CD4-positive, alpha-beta T cell treated with Interleukin-21 for 1 hour (primary cell): ENCODE results near the gene AP4E1.
"Not testable (repeated sequence)": the region's sequence is repeated elsewhere in the genome, so short reads cannot be mapped to it uniquely, and the experiment has no call there.

ENCODE experiments used
- DNase-seq: peaks from one replicate; pipeline ENCODE4 v3.0.0-alpha.2; 2020

Gene AP4E1

DNA sequence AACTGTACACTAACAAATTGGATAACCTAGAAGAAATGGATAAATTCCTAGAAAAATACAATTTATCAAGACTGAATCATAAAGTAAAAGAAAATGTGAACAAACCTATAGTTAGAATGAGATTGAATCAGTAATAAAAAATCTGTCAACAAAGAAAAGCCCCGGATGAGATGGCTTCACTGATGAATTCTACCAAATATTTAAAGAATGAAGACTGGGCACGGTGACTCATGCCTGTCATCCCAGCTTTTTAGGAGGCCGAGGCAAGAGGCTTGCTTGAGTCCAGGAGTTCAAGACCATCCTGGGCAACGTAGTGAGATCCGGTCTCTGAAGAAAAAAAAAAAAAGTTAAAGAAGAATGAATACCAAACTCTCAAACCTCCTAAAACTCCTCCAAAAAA, 17.7 kb upstream of the AP4E1 start:
- DNase-seq, result no peak

DNA sequence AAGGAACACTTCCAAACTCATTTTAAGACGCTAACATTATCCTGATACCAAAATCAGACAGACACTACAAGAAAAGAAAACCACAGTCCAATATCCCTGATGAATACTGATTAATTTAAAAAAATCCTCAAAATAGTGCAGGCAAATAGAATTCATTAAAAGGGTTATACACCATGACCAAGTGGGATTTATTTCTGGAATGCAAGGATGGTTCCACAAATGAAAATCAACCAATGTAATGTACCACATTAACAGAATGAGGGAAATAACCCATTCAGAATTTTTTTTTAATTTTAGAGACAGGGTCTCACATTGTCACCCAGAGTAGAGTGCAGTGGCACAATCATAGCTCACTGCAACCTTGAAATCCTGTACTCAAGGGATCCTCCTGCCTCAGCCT, 17.3 kb upstream of the AP4E1 start:
- DNase-seq, result no peak

DNA sequence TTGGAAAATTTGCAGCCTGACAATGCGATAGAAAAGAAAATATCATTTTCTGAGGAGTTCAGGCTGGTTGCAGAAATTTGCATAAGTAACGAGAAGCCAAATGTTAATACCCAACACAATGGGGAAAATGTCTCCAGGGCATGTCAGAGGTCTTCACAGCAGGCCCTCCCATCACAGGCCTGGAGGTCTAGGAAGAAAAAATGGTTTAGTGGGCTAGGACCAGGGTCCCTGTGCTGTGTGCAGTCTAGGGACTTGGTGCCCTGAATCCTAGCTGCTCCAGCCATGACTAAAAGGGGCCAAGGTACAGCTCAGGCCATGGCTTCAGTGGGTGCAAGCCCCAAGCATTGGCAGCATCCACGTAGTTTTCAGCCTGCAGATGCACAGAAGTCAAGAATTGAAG, 14.5 kb upstream of the AP4E1 start:
- DNase-seq, result no peak

DNA sequence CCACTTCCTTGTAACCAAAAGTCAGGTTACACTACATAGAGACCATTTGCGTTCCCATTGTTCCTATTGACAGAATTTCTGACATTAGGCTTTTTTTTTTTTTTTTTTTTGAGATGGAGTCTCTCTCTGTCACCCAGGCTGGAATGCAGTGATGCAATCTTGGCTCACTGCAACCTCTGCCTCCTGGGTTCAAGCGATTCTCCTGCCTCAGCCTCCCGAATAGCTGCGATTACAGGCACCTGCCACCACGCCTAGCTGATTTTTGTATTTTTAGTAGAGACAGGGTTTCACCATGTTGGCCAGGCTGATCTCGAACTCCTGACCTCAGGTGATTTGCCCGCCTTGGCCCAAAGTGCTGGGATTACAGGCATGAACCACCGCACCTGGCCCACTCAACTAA, 7.1 kb upstream of the AP4E1 start:
- DNase-seq, result not testable (repeated sequence)

DNA sequence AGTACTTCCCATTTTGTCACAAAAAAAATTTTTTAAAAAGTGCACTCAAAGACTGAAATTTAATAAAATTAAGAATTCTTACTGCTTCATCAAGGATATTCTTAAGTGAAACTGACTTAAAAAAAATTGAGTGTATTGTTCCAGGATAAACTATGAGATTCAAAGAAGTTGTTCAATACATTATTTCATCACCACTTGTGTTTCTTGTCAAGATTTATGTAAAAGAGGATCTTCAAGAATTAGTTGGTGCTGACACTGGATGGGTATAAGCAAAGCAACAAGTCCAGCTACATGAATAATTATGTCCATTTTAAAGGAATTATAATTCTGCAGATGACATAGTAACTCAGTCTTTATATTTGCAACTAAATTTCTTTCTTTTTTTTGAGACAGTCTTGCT, 4.3 kb upstream of the AP4E1 start:
- no peak for DNase-seq

DNA sequence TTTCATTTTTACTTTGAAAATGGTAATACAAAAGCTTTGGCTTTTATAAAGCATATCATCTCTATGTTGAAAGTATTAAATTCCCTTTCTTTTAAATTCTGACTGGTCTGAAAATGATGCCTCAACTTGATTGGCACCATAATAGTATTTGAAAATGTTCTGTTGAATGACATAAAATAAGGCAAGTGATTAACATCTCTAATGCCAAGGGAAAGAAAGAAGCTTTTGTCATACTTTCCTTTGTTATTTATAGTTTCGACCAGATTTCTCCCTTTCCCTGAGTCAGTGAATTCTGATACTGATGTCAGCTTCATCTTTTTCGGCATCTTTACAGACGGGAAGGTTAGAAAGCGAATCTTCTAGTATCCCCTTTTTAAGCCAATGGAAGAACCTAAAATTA, 3.4 kb upstream of the AP4E1 start:
- DNase-seq, result no peak

DNA sequence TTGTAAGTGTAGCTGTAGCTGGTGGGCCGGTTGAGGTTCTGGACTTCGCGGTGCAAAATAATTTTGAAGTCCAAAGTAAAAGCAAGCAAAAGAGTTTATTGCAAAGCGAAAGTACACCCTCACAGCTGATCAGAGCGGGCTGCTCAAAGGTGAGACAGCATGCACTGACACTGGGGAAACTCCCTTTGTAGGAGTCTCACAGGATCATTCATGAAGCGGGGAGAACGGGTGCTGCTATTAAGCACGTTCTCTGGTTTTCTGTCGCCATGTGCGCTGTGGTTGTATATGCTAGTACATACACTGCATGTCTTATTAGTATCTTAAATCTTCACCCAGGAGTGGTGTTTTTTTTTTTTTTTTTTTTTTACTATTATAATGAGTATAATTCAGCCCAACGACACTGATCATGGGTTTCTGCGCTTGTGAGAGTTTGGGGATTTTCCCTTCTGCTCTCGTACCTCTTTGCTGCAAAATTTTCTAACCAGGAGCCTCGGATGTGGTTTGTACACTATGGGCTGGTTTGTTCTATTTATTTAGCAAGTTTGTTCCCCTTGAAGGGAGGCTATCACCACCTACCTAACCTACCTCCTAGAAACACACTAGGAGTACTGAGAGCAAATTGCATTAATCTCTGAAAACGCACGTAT, 1.4 kb upstream of the AP4E1 start:
- DNase-seq, result peak; percentile 89

DNA sequence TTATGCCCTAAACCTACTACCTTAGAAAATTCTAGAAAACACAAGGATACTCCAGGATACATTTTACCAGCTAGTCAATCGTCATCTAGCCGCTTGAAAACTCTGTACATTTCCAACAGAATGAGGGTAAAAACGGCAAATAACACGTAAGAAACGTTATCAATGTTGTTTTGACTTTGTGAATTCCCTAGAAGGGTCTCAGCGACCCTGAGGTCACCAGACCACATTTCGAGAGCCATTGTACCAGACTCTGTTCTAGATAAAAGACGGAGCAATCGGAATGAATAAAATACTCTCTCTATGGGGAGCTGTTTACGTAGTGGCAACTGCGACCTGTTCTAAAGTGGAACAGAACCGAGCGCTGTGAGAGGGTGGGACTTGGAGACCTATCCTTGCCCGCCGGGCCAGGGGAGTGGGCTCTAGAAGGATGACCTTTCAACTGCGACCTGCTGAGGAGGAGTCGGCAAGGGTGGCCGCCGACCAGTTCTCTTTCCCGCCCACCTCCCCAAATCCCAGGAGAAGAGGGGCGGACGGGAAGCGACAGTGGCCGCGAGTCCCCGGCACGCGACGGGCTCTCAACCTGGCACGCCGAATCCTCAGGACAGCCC, 778 bp upstream of the AP4E1 start:
- peak; percentile 59 for DNase-seq

DNA sequence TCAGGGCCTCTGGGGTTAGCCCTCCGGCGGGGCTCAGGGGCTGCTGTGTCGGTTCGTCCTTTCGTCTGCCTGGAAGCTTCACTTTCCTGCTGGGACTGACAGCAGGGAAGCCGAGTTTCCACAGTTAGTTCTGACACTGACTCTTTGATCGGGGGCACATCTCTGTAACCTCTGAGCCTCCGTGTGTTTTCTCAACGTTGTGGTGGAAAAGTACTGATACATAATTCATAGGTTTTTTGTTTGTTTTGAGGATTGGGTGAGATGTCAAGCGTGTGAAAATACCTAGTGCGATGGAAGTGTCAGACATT, 481 bp downstream of the AP4E1 start:
- DNase-seq, result no peak

DNA sequence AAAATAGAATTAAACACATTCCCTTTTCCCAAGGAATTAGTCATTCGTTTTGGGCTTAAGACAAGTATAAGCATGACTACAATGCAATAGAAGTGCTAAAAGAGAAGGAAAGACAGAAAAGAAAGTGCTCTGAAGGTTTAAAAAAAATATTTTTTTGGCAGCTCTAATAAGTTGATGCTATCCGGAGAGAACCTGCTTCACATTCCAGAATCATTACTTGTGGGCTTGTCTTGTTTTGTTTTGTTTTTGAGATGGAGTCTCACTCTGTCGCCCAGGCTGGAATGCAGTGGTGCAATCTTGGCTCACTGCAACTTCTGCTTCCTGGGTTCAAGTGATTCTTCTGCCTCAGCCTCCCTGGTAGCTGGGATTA, 1.9 kb downstream of the AP4E1 start:
- DNase-seq, result not testable (repeated sequence)

DNA sequence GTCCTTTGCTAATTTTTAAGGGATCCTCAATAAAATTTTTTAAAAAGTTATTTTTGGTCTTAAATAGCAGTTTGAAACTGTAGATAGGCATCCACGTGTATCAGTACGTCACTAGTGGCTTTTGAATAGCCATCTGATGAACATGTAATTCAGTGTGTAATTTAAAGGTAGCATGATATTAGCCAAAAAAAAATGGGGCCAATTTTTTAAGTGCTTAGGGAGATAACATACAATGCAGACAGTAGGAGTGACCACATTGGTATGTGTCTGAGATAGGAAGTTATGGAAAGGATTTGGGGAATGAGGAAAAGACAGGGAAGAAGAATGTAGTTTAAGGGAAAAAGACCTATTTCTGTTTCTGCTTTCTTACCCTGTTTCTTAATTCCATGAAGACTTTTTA, 2.5 kb downstream of the AP4E1 start:
- DNase-seq, result no peak

DNA sequence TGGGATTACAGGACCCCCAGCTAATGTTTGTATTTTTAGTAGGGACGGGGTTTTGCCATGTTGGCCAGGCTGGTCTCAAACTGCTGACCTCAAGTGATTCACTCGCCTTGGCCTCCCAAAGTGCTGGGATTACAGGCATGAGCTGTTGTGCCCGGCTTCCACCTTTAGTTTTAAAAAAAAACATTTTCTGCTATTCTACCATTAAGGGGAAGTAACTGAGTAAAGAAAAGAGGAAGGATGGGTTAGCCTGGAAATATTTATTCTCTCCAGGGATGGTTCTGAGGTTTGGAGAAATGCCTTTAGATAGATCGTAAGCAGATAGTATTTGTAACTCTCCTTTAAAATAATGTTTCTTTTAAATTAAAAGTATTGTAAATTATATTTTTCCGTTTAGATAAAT, 3.1 kb downstream of the AP4E1 start:
- no peak for DNase-seq

DNA sequence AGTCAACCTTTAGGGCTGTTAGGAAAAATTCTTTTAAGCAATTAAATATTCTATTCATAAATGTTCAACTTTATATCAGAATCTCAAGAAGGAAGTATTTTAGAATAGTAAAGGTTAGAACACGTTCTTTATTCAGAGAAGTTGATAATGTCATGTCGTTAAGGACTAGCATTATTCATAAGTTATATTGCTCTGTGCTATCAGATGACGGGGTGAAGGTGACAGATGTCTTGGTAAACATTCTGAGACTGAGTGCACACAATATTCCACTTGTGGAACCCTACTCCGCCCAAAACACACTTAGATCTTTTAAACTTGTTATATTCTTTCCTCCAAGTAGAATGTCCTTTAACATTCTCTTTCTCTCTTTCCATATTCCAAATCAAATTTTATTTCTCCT, 7.9 kb downstream of the AP4E1 start:
- DNase-seq, result no peak

DNA sequence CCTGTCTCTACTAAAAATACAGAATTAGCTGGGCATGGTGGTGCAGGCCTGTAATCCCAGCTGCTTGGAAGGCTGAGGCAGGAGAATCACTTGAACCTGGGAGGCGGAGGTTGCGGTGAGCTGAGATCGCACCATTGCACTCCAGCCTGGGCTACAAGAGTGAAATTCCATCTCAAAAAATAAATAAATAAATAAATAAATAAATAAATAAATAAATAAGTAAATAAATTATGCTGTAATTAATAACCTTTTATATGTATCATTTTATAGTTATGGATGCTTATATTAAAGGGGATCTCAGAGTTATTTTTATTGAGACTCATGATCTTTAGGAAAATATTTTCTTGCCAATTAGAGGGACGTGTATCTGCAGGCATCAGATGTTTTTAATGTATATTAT, 10.9 kb downstream of the AP4E1 start:
- DNase-seq, result not testable (repeated sequence)

DNA sequence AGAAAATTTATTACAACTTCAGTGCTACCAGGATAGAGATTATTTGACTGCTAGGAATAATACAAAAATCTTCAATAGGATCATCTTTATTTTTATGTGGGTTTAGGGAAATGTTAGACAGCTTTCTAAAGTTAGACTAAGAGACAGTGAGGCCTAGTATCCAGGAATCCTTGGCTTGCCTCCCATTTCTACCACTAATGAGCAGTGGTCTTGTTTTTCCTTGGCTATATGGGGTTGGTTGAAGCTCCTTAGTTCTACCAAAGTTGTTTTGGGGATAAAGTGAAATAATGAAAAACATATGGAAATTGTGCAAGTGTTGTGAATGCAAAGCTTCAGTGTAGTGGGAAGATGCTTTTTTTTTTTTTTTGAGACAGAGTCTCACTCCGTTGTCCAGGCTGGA, 16.8 kb downstream of the AP4E1 start:
- DNase-seq, result no peak

DNA sequence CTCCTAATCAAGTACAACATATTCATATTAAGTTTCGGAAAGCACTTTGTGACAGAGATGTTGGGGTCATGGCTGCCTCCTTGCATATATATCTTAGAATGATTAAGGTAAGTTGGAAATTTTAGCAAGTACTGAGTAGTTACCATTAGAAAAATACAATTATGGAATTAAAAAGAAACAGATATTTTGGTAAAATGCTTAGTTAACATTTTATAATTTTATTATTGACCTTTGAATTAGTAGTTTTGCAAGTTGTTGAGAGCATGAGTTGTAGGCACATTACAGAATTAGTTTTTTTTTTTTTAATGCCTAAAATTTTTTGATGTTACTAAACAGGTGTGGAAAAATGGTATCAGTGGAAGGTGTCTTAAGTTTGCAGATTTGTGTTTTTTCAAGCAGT, 20.6 kb downstream of the AP4E1 start:
- no peak for DNase-seq

DNA sequence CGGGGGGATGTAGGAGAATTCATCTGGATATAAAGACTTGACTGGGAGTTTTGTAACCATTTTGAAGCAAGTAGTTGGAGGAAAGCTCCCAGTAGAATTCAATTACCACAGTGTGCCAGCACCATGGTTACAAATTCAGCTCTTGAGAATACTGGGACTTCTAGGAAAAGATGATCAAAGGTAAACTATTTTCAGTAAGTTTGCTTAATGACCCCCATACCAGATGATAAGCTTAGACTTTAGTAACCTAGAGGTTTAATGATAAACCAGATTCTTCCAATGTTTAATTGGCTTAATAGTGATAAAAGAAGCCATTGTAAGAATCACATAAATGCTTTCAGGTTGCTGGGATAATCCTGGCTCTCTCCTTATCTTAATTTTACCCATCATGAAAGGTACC, 22.3 kb downstream of the AP4E1 start:
- DNase-seq, result no peak

DNA sequence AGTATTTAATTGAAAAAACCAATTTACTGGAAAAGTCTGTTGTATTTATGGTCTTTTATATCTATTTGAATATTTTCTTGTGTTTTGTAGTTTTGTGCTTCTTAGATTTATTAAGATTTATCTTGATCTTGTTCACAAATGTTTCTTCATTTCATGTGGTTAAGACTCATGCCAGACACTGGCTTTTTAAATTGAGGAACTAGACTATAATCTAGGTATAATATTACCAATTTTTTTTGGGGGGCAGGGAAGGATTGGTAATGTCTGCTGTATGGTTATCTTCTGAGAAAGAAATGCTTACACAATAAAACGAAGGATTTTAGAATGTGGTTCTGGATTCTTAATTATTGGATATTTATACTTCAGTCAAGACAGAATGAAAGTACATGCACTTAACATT, 24.9 kb downstream of the AP4E1 start:
- DNase-seq, result no peak

DNA sequence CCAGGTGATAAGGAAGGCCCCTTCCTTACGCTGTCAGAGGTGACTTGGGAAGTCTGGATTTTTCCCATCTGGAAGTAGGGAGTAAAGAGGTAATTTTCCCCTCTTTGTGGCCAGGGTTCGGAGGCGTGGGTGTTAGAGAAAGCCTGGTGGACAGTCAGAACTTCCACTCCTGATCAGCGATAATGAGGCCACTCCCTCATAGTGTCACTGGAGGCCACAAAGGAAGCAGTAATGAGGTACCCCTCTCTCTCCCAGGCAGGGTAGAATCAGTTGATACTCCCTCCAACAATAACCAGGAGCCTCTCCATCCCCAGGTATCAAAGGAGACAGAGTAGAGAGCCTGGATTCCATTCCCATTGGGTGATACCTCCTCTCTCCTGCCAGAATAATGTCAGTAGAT, 30.0 kb downstream of the AP4E1 start:
- no peak for DNase-seq

DNA sequence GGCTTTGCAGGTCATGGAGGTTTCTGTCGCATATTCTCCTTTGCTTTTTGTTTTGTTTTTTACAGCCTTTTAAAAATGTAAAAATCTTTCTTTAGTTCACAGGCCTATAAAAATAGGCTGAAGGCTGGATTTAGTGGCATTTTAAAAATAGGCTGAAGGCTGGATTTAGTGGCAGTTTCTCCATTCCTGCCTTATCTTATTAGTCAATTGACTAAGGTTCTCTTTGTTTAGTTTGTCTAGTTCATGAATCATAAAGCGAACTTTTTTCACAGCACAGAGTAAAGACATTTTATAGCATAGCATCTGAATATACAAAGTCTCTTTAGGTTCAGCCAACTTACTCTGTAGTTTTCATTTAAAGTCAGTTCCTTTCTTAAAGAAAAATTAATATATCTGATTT, 31.4 kb downstream of the AP4E1 start:
- no peak for DNase-seq

DNA sequence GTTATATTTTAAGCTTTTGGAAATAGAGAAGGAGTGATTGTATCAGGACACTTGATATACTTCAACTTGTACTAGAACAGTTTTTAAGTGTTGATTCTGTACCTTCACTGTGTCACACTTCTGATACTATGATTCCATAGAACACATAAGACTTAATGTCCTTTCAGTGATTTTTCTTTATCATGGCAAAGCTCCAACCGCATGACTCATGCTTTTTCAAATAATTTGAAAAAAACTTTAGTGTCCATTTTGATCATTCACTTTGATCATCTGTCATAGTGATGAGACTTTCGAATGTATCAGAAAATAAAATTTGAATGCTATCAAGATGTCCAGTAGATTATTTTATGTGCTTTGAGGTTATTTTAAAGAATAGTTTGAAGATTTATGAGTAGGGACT, 32.0 kb downstream of the AP4E1 start:
- no peak for DNase-seq

DNA sequence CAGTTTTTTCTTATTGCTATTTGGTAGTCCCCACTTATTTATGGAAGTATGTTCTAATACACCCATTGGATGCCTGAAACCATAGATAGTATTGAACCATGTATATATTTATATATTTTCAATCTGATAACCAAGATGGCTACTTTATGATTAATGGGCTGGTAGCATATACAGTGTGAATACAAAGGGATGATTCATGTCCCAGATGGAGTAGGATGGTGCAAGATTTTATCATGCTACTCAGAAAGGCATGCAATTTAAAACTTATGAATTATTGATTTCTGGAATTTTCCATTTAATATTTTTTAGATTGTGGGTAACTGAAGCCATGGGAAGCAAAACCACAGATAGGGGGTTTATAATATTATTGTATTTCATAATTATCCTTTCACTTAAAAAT, 35.2 kb downstream of the AP4E1 start:
- no peak for DNase-seq

DNA sequence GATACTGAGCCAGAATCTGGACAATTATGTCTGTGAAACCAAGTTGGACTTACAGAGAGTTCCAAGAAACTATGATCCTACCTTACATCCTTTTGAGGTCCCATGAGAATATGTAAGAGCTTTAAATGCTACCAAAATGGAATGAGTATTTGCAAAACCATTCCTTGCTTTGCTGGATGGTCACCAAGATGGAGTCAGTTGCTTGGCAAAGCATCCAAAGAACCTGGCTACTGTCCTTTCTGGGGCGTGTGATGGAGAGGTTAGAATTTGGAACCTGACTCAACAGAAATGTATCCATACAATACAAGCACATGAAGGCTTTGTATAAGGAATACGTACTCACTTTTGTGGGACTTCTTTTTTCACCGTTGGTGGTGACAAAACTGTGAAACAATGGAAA, 36.2 kb downstream of the AP4E1 start:
- DNase-seq, result no peak

DNA sequence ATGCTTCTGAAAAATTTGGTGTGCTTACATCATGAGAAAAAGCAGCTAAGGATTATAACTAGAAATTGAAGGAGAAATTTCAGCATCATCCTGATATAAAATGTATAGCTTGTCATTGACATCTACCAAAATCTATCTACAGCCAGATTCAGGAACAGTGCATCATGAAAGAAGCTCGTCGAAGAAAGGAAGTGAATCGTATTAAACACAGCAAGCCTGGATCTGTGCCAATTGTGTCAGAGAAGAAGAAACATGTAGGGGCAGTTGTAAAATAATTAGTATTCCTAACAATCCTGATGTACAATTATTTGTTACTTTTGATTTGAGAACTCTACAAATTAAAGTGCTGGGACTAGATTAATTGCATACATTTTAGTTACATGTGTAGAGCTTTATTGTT, 37.2 kb downstream of the AP4E1 start:
- DNase-seq, result no peak

DNA sequence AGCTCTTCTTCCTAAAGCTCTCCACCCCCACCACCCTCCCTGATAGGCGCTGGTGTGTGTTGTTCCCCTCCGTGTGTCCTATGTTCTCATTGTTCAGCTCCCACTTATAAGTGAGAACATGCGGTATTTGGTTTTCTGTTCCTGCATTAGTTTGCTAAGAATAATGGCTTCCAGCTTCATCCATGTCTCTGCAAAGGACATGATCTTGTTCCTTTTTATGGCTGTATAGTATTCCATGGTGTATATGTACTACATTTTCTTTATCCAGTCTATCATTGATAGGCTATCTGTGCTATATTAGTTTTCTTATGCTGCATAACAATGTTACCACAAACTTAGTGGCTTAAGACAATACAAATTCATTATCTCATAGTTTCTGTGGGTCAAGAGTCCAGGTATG, 42.3 kb downstream of the AP4E1 start:
- not testable (repeated sequence) for DNase-seq

DNA sequence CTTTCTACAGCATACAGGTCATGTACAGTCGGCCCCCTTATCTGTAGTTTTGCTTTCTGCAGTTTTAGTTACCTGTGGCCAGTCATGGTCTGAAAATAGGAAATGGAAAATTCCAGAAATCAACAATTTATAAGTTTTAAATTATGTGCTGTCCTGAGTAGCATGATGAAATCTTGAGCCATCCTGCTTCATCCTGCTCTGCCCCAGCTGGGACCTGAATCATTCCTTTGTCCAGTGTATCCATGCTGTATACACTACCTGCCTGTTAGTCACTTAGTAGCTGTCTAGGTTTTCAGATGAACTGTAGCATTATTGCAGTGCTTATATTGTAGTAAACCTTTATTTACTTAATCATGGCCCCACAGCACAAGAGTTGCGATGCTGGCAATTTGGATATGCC, 44.8 kb downstream of the AP4E1 start:
- no peak for DNase-seq
